Loucy (cell line): ENCODE results near the gene TNP2.
A peak's percentile ranks its signal among the peaks of the same experiment; 100 is the strongest.

Experiments used
- EZH2phosphoT487 ChIP-seq: fragments of 200-600 bp; IDR thresholded peaks from 2 replicates; pipeline ENCODE4 v1.6.1; 2018; ENCODE audit warnings: antibody characterized with exemption, mild to moderate bottlenecking, moderate library complexity, borderline replicate concordance
- TF ChIP-seq, protein P1 (sequence below): fragments of 200-600 bp; sonication (generic); conservative IDR thresholded peaks from 2 replicates; pipeline ENCODE4 v1.5.1; 2014; ENCODE audit warnings: mild to moderate bottlenecking, antibody characterized with exemption, low read length

DNA sequence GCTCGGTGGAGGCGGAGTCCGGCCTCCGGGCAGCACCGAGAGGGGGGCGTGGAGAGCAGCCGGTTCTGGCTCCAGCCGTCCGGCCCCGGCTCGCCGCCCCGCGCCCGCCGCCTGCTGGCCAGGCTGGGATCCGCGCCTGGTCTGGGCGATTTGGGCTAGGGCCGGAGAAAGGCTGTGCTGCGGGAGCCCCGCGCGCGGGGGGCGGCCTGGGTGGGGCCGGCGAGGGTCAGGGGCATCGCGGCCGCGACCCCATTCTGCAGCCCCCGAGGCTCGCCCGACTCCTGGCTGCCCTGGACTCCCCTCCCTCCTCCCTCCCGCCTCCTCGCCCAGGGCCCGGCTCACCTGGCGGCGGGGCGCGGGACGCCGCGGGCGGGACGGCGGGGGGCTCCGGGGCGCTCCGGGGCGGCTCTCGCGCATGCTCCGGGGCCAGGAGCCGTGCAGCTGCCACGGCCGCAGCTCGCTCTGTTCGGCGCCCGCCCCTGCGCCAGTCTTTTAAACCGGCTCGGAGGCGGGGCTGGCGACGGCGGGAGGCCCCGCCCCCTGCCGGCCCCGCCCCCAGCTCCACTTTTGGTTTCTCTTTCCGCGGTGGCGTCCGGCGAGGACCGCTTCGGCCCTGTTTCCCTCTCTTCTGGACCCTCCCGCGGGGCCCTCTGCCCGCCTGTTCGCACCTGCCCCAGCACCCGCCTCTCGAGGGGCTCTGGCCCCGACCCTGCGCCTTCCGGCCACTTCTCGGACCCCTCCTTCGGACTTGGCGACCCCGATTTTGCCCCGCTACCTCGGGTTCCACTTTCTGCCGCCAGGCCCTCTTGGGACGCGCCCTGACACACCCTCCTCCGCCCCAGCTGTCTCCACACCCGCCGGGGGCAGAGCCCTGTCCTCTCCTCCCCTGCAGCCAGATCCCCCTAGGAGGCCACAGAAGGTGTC, 13.1 kb downstream of the TNP2 start, which contains the start of gene SOCS1:
- TF ChIP-seq, protein P1, sequence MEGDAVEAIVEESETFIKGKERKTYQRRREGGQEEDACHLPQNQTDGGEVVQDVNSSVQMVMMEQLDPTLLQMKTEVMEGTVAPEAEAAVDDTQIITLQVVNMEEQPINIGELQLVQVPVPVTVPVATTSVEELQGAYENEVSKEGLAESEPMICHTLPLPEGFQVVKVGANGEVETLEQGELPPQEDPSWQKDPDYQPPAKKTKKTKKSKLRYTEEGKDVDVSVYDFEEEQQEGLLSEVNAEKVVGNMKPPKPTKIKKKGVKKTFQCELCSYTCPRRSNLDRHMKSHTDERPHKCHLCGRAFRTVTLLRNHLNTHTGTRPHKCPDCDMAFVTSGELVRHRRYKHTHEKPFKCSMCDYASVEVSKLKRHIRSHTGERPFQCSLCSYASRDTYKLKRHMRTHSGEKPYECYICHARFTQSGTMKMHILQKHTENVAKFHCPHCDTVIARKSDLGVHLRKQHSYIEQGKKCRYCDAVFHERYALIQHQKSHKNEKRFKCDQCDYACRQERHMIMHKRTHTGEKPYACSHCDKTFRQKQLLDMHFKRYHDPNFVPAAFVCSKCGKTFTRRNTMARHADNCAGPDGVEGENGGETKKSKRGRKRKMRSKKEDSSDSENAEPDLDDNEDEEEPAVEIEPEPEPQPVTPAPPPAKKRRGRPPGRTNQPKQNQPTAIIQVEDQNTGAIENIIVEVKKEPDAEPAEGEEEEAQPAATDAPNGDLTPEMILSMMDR, result peak; percentile 51
- no peak for TF ChIP-seq EZH2phosphoT487
